ENCODE results near the gene OR10AD1. TPM values are rescaled to one million over a fixed set of nuclear protein-coding genes. Genes with fewer than 3 reads are reported as not detected.

OR10AD1 gene
- total RNA-seq, 5 donors from 2014 or later (not counting 1 experiment from before 2014, with no cell fraction given), result not detected

GRCh38 chr12:48189331-48190125 lies 13.6 kb downstream of the OR10AD1 start:
- ATAC-seq (replicated peaks in 1 of 4) (peak; percentile 75 to 90 (median 80)), DNase-seq (peak in 33 of 35 experiments; percentile 19 to 82 (median 54))
- H3K36me3 Mint-ChIP-seq, result no peaks in the 10 kb centered on the region
- H3K27me3 Mint-ChIP-seq, result peaks cover 17 to 29% of the 10 kb centered on the region in 2 donors
- POLR2A ChIA-PET, result no interaction called here
- no peaks in the 10 kb centered on the region for H3K9me3 ChIP-seq
- H3K27ac Mint-ChIP-seq, result no peak overlapping the region
- no peak overlapping the region for H3K27ac ChIP-seq (ENCODE audit: low read length)
- H3K9me3 Mint-ChIP-seq, result no peaks in the 10 kb centered on the region
- peaks cover 0 to 4% (median 4%) of the 10 kb centered on the region in 3 donors for H3K4me1 Mint-ChIP-seq
- WGBS (ENCODE audit: insufficient coverage), result 24% methylated on average over 4 of the region's 6 CpGs
- no peak overlapping the region for H3K4me3 ChIP-seq (ENCODE audit: control insufficient read depth in 1 of 2, extremely low read depth in 1 of 2, low read length in 1 of 2)
- H3K36me3 ChIP-seq (ENCODE audit: control insufficient read depth in 2 of 2, extremely low read depth in 1 of 2, insufficient read depth in 1 of 2, low read length in 1 of 2), result no peaks in the 10 kb centered on the region
- CTCF ChIA-PET, result interaction anchor here (0.5 to 2.2 kb wide), 22 partner anchors 8 to 697 kb away, joined by 3 to 10 read pairs (median 4); partner anchors contain the start of genes ASB8 (in 1 of the 2), OR10AD1 (in 1 of the 2) and PFKM (in 1 of the 2)
- peaks cover 6 to 16% of the 10 kb centered on the region in 2 experiments for H3K27me3 ChIP-seq (replicated peaks in 1 of 2; ENCODE audit: control insufficient read depth in 2 of 2, extremely low read depth in 1 of 2, insufficient read depth in 2 of 2, low read length in 1 of 2)
- H3K4me1 ChIP-seq (ENCODE audit: control insufficient read depth in 1 of 2, extremely low read depth in 1 of 2, insufficient read depth in 2 of 2, low read length in 2 of 2), result peaks cover 0 to 2% of the 10 kb centered on the region in 2 experiments
- no peak overlapping the region for H3K4me3 Mint-ChIP-seq

GRCh38 chr12:48187916-48188695 lies 15.0 kb downstream of the OR10AD1 start:
- DNase-seq (no peak), ATAC-seq (replicated peaks in 1 of 4) (no peak)
- no peaks in the 10 kb centered on the region for H3K9me3 Mint-ChIP-seq
- no peaks in the 10 kb centered on the region for H3K9me3 ChIP-seq
- CTCF ChIA-PET, result interaction anchor here (0.6 to 2.2 kb wide), 6 partner anchors 7 to 126 kb away, joined by 3 to 8 read pairs (median 4); no protein-coding TSS in a partner anchor
- H3K4me1 Mint-ChIP-seq, result peaks cover 4 to 8% (median 7%) of the 10 kb centered on the region in 3 donors
- peaks cover 0 to 12% of the 10 kb centered on the region in 2 experiments for H3K4me1 ChIP-seq (ENCODE audit: control insufficient read depth in 1 of 2, extremely low read depth in 1 of 2, insufficient read depth in 2 of 2, low read length in 2 of 2)
- no peak overlapping the region for H3K4me3 Mint-ChIP-seq
- peaks cover 9 to 29% of the 10 kb centered on the region in 2 donors for H3K27me3 Mint-ChIP-seq
- H3K27ac ChIP-seq (ENCODE audit: low read length), result no peak overlapping the region
- peaks cover 8 to 28% of the 10 kb centered on the region in 2 experiments for H3K27me3 ChIP-seq (replicated peaks in 1 of 2; ENCODE audit: control insufficient read depth in 2 of 2, extremely low read depth in 1 of 2, insufficient read depth in 2 of 2, low read length in 1 of 2)
- no peak overlapping the region for H3K4me3 ChIP-seq (ENCODE audit: control insufficient read depth in 1 of 2, extremely low read depth in 1 of 2, low read length in 1 of 2)
- H3K36me3 Mint-ChIP-seq, result no peaks in the 10 kb centered on the region
- WGBS (ENCODE audit: insufficient coverage), result 87% methylated on average over 7 of the region's 10 CpGs
- no peak overlapping the region for H3K27ac Mint-ChIP-seq
- POLR2A ChIA-PET, result no interaction called here
- no peaks in the 10 kb centered on the region for H3K36me3 ChIP-seq (ENCODE audit: control insufficient read depth in 2 of 2, extremely low read depth in 1 of 2, insufficient read depth in 1 of 2, low read length in 1 of 2)

DNA sequence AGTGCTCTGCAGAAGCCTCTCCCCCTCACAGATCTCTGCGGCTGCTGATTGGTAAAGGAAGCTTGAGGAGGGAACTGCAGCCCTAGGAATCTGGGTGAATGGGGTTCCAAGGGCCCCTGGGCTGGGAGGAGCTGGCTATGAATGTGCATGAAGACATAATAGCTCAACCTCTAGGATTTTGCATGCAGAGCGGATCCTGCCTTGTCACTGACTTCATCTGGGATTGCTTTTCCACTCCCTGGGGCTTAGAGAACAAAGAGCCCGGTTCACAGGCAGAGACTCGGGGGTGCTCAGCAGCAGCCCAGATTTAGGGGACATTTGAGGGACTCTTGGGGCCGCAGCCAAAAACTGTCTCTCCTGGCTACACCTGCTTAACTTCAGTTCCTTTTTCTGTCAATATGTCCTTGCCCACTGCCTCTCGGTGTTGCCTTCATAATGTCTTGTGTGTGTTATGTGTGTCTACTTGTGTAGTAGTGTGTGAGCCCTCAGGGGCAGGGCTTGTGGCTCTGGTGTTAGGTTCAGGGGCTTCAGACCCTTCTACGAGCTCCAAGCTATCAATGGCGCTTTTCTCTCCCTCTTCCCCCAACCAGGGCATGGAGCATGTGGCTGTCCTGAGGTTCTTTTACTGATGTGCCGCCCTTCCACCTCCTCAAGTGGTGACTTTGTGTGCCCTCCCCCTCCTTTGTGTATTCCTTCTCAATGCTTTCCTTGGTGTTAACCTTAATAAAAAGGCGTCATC lies 17.7 kb downstream of the OR10AD1 start:
- Histone ChIP-seq H3K27ac (ENCODE audit: low read length) (no peak overlapping the region), H3K36me3 (ENCODE audit: control insufficient read depth in 2 of 2, extremely low read depth in 1 of 2, insufficient read depth in 1 of 2, low read length in 1 of 2) (no peaks in the 10 kb centered on the region), H3K4me1 (ENCODE audit: control insufficient read depth in 1 of 2, extremely low read depth in 1 of 2, insufficient read depth in 2 of 2, low read length in 2 of 2) (peaks cover 5 to 21% of the 10 kb centered on the region in 2 experiments), H3K4me3 (ENCODE audit: control insufficient read depth in 1 of 2, extremely low read depth in 1 of 2, low read length in 1 of 2) (no peak overlapping the region), H3K27me3 (replicated peaks in 1 of 2; ENCODE audit: control insufficient read depth in 2 of 2, extremely low read depth in 1 of 2, insufficient read depth in 2 of 2, low read length in 1 of 2) (peaks cover 21 to 35% of the 10 kb centered on the region in 2 experiments), H3K9me3 (no peaks in the 10 kb centered on the region)
- POLR2A ChIA-PET, result no interaction called here
- Mint-ChIP-seq H3K36me3 (no peaks in the 10 kb centered on the region), H3K27me3 (peaks cover 13 to 29% of the 10 kb centered on the region in 2 donors), H3K9me3 (no peaks in the 10 kb centered on the region), H3K27ac (no peak overlapping the region), H3K4me1 (peaks cover 15 to 16% (median 15%) of the 10 kb centered on the region in 3 donors), H3K4me3 (peak overlapping the region; percentile 77 to 93 (median 92))
- no peak for DNase-seq
- no peak for ATAC-seq (replicated peaks in 1 of 4)
- CTCF ChIA-PET, result interaction anchor here (1.8 to 2.1 kb wide), 3 partner anchors 10 to 14 kb away, joined by 5 to 8 read pairs (median 7); no protein-coding TSS in a partner anchor
- 95% methylated on average over 3 of the region's 10 CpGs for WGBS (ENCODE audit: insufficient coverage)

- WGBS (ENCODE audit: insufficient coverage), result 22% methylated on average over 13 of the region's 20 CpGs
- Mint-ChIP-seq H3K27me3 (peaks cover 17 to 29% of the 10 kb centered on the region in 2 donors), H3K36me3 (no peaks in the 10 kb centered on the region), H3K4me1 (peaks cover 15 to 16% (median 15%) of the 10 kb centered on the region in 3 donors), H3K27ac (no peak overlapping the region), H3K4me3 (peak overlapping the region; percentile 77 to 93 (median 92)), H3K9me3 (no peaks in the 10 kb centered on the region)
- CTCF ChIA-PET, result interaction anchor here (0.9 to 2.1 kb wide), 3 partner anchors 11 to 37 kb away, joined by 4 to 7 read pairs (median 5); no protein-coding TSS in a partner anchor
- H3K4me1 ChIP-seq (ENCODE audit: control insufficient read depth in 1 of 2, extremely low read depth in 1 of 2, insufficient read depth in 2 of 2, low read length in 2 of 2), result peaks cover 5 to 21% of the 10 kb centered on the region in 2 experiments
- POLR2A ChIA-PET, result no interaction called here
- H3K4me3 ChIP-seq (ENCODE audit: control insufficient read depth in 1 of 2, extremely low read depth in 1 of 2, low read length in 1 of 2), result peak overlapping the region; percentile 42 to 91
- DNase-seq (no peak), ATAC-seq (replicated peaks in 1 of 4) (no peak)
- H3K9me3 ChIP-seq, result no peaks in the 10 kb centered on the region
- H3K36me3 ChIP-seq (ENCODE audit: control insufficient read depth in 2 of 2, extremely low read depth in 1 of 2, insufficient read depth in 1 of 2, low read length in 1 of 2), result no peaks in the 10 kb centered on the region
- H3K27me3 ChIP-seq (replicated peaks in 1 of 2; ENCODE audit: control insufficient read depth in 2 of 2, extremely low read depth in 1 of 2, insufficient read depth in 2 of 2, low read length in 1 of 2), result peaks cover 21 to 32% of the 10 kb centered on the region in 2 experiments
- no peak overlapping the region for H3K27ac ChIP-seq (ENCODE audit: low read length)
Measured at GRCh38 chr12:48184549-48184922, 18.6 kb downstream of the OR10AD1 start.

GRCh38 chr12:48183876-48184548 lies 19.1 kb downstream of the OR10AD1 start:
- H3K4me1 Mint-ChIP-seq, result peaks cover 15 to 16% (median 15%) of the 10 kb centered on the region in 3 donors
- Histone ChIP-seq H3K36me3 (ENCODE audit: control insufficient read depth in 2 of 2, extremely low read depth in 1 of 2, insufficient read depth in 1 of 2, low read length in 1 of 2) (no peaks in the 10 kb centered on the region), H3K27me3 (replicated peaks in 1 of 2; ENCODE audit: control insufficient read depth in 2 of 2, extremely low read depth in 1 of 2, insufficient read depth in 2 of 2, low read length in 1 of 2) (peaks cover 21 to 32% of the 10 kb centered on the region in 2 experiments), H3K4me1 (ENCODE audit: control insufficient read depth in 1 of 2, extremely low read depth in 1 of 2, insufficient read depth in 2 of 2, low read length in 2 of 2) (peaks cover 5 to 21% of the 10 kb centered on the region in 2 experiments), H3K4me3 (ENCODE audit: control insufficient read depth in 1 of 2, extremely low read depth in 1 of 2, low read length in 1 of 2) (peak overlapping the region; percentile 85 to 91), H3K27ac (ENCODE audit: low read length) (no peak overlapping the region), H3K9me3 (no peaks in the 10 kb centered on the region)
- H3K4me3 Mint-ChIP-seq, result peak overlapping the region; percentile 77 to 93 (median 92)
- ChIA-PET POLR2A (interaction anchor here in 1 of 2 donors (0.6 kb wide), 1 partner anchor 1812 kb away, joined by 4 read pairs; no protein-coding TSS in a partner anchor), CTCF (interaction anchor here (0.6 to 1.8 kb wide), 6 partner anchors 10 to 103 kb away, joined by 3 to 5 read pairs (median 4); no protein-coding TSS in a partner anchor)
- H3K27ac Mint-ChIP-seq, result no peak overlapping the region
- ATAC-seq (replicated peaks in 1 of 4), result peak in 3 of 4 experiments; percentile 5 to 13 (median 12)
- peaks cover 21 to 31% of the 10 kb centered on the region in 2 donors for H3K27me3 Mint-ChIP-seq
- peak in 9 of 35 experiments; percentile 10 to 39 (median 20) for DNase-seq
- 8% methylated on average over 48 of the region's 61 CpGs for WGBS (ENCODE audit: insufficient coverage)
- H3K9me3 Mint-ChIP-seq, result no peaks in the 10 kb centered on the region
- H3K36me3 Mint-ChIP-seq, result no peaks in the 10 kb centered on the region
